HL-60 (cell line): ENCODE measurements around the gene SLC44A3.

ENCODE experiments used
- DNase-seq, 2 experiments: peaks; one replicate each; pipeline ENCODE4 v3.0.0-alpha.2; 2010 to 2020; ENCODE audit warnings: low read depth in 1 of 2, low spot score in 1 of 2
- H3K27ac ChIP-seq: fragments of 250-450 bp; sonication (Bioruptor Pico); replicated peaks from 2 replicates; pipeline ENCODE4 v1.5.1; 2020; ENCODE audit warnings: mild to moderate bottlenecking, moderate library complexity
- H3K27me3 ChIP-seq: fragments of 250-450 bp; sonication (Bioruptor Pico); 2 replicates; pipeline ENCODE4 v1.5.1; 2021; ENCODE audit warnings: mild to moderate bottlenecking, moderate library complexity; ENCODE audit not compliant: insufficient read depth, poor library complexity, severe bottlenecking
- H3K4me3 ChIP-seq: replicated peaks from 2 replicates; pipeline ENCODE4 v1.5.1; 2011; ENCODE audit warnings: mild to moderate bottlenecking, control low read depth, low read length; ENCODE audit not compliant: insufficient read depth
- GABPA ChIP-seq: IDR thresholded peaks from 2 replicates; pipeline ENCODE4 v1.6.1; 2012; ENCODE audit warnings: low read depth
- POLR2AphosphoS5 ChIP-seq: IDR thresholded peaks from 2 replicates; pipeline ENCODE4 v1.6.1; 2012; ENCODE audit warnings: low read depth
- SPI1 ChIP-seq: IDR thresholded peaks from 2 replicates; pipeline ENCODE4 v1.6.1; 2012; ENCODE audit warnings: low read depth, mild to moderate bottlenecking, borderline replicate concordance
- TF ChIP-seq, protein P1 (sequence below): IDR thresholded peaks from 2 replicates; pipeline ENCODE4 v1.6.1; 2012; ENCODE audit warnings: low read depth; ENCODE audit not compliant: insufficient replicate concordance
- TF ChIP-seq, protein P2 (sequence below): IDR thresholded peaks from one replicate; pipeline ENCODE4 v1.5.1; 2011; ENCODE audit warnings: low read length, control low read depth, inconsistent platforms; ENCODE audit not compliant: insufficient read depth

Gene SLC44A3

DNA sequence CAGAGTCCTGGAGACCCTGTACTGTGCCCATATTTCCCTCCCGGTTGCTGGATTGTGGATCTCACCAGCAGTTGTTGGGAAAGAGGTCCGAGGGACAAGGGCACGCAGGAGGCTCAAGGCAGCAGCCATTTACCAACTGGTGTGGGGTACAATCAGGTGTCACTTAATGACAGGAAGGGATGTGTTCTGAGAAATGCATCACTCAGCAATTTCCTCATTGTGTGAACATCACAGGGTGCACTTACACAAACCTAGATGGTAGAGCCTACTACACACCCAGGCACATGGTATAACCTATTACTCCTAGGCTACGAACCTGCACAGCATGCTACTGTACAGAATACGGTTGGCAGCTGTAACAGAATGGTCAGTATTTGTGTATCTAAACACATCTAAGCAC, 20.7 kb downstream of the SLC44A3 start:
- DNase-seq: no peak
- Histone ChIP-seq H3K27ac (no peak overlapping the region), H3K4me3 (no peak overlapping the region), H3K27me3 (peaks cover 6% of the 10 kb centered on the region)
- TF ChIP-seq POLR2AphosphoS5 (no peak), SPI1 (no peak), GABPA (no peak)
- TF ChIP-seq, protein P1, sequence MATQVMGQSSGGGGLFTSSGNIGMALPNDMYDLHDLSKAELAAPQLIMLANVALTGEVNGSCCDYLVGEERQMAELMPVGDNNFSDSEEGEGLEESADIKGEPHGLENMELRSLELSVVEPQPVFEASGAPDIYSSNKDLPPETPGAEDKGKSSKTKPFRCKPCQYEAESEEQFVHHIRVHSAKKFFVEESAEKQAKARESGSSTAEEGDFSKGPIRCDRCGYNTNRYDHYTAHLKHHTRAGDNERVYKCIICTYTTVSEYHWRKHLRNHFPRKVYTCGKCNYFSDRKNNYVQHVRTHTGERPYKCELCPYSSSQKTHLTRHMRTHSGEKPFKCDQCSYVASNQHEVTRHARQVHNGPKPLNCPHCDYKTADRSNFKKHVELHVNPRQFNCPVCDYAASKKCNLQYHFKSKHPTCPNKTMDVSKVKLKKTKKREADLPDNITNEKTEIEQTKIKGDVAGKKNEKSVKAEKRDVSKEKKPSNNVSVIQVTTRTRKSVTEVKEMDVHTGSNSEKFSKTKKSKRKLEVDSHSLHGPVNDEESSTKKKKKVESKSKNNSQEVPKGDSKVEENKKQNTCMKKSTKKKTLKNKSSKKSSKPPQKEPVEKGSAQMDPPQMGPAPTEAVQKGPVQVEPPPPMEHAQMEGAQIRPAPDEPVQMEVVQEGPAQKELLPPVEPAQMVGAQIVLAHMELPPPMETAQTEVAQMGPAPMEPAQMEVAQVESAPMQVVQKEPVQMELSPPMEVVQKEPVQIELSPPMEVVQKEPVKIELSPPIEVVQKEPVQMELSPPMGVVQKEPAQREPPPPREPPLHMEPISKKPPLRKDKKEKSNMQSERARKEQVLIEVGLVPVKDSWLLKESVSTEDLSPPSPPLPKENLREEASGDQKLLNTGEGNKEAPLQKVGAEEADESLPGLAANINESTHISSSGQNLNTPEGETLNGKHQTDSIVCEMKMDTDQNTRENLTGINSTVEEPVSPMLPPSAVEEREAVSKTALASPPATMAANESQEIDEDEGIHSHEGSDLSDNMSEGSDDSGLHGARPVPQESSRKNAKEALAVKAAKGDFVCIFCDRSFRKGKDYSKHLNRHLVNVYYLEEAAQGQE: no peak
- TF ChIP-seq, protein P2, sequence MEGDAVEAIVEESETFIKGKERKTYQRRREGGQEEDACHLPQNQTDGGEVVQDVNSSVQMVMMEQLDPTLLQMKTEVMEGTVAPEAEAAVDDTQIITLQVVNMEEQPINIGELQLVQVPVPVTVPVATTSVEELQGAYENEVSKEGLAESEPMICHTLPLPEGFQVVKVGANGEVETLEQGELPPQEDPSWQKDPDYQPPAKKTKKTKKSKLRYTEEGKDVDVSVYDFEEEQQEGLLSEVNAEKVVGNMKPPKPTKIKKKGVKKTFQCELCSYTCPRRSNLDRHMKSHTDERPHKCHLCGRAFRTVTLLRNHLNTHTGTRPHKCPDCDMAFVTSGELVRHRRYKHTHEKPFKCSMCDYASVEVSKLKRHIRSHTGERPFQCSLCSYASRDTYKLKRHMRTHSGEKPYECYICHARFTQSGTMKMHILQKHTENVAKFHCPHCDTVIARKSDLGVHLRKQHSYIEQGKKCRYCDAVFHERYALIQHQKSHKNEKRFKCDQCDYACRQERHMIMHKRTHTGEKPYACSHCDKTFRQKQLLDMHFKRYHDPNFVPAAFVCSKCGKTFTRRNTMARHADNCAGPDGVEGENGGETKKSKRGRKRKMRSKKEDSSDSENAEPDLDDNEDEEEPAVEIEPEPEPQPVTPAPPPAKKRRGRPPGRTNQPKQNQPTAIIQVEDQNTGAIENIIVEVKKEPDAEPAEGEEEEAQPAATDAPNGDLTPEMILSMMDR: no peak

DNA sequence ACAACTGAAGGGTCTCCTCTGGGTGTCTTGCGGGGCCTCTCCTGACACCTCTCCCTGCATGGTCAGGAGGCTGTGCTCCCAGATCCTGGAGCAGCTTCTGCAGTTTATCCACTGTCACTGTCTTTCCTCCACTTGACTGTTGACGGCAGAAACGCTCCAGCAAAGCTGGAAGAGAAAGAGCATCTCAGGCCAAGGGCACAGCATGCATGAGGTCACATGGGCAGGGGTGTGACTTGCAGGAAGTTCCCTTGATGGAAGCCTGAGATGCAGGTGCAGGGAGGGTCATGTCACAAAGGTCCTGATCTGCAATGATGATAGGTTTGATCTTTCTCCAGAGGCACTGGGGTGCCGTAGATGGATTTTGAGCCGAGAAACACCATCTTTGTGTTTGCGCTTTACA, 23.3 kb downstream of the SLC44A3 start:
- H3K27ac ChIP-seq: no peak overlapping the region
- H3K27me3 ChIP-seq: peaks cover 2% of the 10 kb centered on the region
- TF ChIP-seq SPI1 (no peak), POLR2AphosphoS5 (no peak), GABPA (no peak)
- TF ChIP-seq, protein P1: no peak
- TF ChIP-seq, protein P2: no peak
- DNase-seq: no peak
- H3K4me3 ChIP-seq: no peak overlapping the region

DNA sequence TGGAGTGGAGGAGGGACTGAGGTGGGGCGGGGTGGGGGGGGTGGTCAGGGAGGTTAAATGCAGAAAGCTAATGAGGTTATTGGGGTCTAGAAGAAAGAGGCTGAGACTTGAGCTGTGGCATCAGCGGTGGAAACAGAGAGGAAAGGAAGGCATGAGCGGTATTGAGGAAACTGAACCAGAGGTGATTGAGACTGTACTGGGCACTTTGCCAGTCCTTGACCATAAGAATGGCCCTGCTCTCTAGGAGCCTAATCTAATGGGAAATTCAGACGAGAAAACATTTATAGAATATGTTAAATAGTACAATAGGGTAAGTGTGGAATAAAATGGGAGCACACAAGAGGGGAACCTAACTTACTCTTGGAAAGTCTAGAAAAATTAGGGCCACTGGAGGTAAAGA, 23.7 kb downstream of the SLC44A3 start:
- DNase-seq: no peak
- Histone ChIP-seq H3K4me3 (no peak overlapping the region), H3K27me3 (peaks cover 2% of the 10 kb centered on the region), H3K27ac (no peak overlapping the region)
- no peak for TF ChIP-seq SPI1
- TF ChIP-seq, protein P1: no peak

DNA sequence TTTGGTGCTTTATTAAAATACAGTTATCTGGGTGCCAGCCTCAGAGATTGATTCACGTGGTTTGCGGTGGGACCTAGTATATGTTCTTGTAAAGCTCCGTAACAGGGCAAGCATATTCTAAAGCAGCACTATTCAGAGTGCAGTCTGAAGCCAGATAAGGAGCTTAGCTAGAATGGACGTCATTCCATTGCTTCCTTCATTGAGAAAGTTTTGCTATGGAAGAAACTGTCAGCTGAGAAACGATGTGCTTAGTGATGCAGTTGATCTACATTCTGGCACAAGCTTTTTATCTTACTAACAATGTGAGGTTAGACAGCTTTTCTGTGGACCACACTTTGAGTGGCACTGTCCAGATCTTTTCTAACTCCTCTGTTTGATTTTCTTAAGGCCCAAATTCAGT, 26.2 kb downstream of the SLC44A3 start:
- DNase-seq: no peak
- TF ChIP-seq GABPA (no peak), SPI1 (no peak), POLR2AphosphoS5 (no peak)
- TF ChIP-seq, protein P2: no peak
- TF ChIP-seq, protein P1: no peak
- Histone ChIP-seq H3K27me3 (peaks cover 2% of the 10 kb centered on the region), H3K4me3 (no peak overlapping the region), H3K27ac (no peak overlapping the region)
